Loucy (cell line): ENCODE results near the gene WNT3.

Source experiments
- H2AFZ ChIP-seq: fragments of 200-600 bp; sonication (generic); 2 replicates; pipeline ENCODE4 v1.6.0; 2016; ENCODE audit warnings: antibody characterized with exemption, mild to moderate bottlenecking, low read length, moderate library complexity
- H3F3A ChIP-seq: fragments of 200-600 bp; 2 replicates; pipeline ENCODE4 v1.6.0; 2016; ENCODE audit warnings: antibody characterized with exemption, low read depth, mild to moderate bottlenecking
- H3K27me3 ChIP-seq: fragments of 200-600 bp; sonication (generic); 2 replicates; pipeline ENCODE4 v1.6.1; 2014; ENCODE audit warnings: low read length, mild to moderate bottlenecking; ENCODE audit not compliant: insufficient read depth, poor library complexity, severe bottlenecking
- H3K36me3 ChIP-seq: fragments of 200-600 bp; sonication (generic); 2 replicates; pipeline ENCODE4 v1.6.1; 2016; ENCODE audit warnings: low read length; ENCODE audit not compliant: insufficient read depth
- H3K4me1 ChIP-seq: fragments of 200-600 bp; sonication (generic); 2 replicates; pipeline ENCODE4 v1.5.1; 2014; ENCODE audit warnings: low read length, mild to moderate bottlenecking; ENCODE audit not compliant: insufficient read depth, poor library complexity, severe bottlenecking
- H3K4me2 ChIP-seq: fragments of 200-600 bp; sonication (generic); 2 replicates; pipeline ENCODE4 v1.6.0; 2014; ENCODE audit warnings: antibody characterized with exemption, low read length, low read depth, mild to moderate bottlenecking; ENCODE audit not compliant: poor library complexity, severe bottlenecking
- H3K4me3 ChIP-seq: fragments of 200-600 bp; sonication (generic); 2 replicates; pipeline ENCODE4 v1.5.1; 2014; ENCODE audit warnings: low read length, mild to moderate bottlenecking, mixed read lengths; ENCODE audit not compliant: poor library complexity, severe bottlenecking
- H3K79me2 ChIP-seq: fragments of 200-600 bp; sonication (generic); 2 replicates; pipeline ENCODE4 v1.6.1; 2014; ENCODE audit warnings: low read length; ENCODE audit not compliant: insufficient read depth
- H3K9ac ChIP-seq: fragments of 200-600 bp; sonication (generic); 2 replicates; pipeline ENCODE4 v1.6.0; 2014; ENCODE audit warnings: mild to moderate bottlenecking, low read depth, low read length, moderate library complexity; ENCODE audit not compliant: poor library complexity, severe bottlenecking
- H3K9me2 ChIP-seq: fragments of 200-600 bp; sonication (generic); replicated peaks from 2 replicates; pipeline ENCODE4 v1.6.1; 2016; ENCODE audit warnings: low read depth, low read length, mixed read lengths
- H3K9me3 ChIP-seq: fragments of 200-600 bp; sonication (generic); 2 replicates; pipeline ENCODE4 v1.6.1; 2014; ENCODE audit warnings: mild to moderate bottlenecking, antibody characterized with exemption, low read length, low read depth; ENCODE audit not compliant: insufficient read depth
- H4K20me1 ChIP-seq: fragments of 200-600 bp; sonication (generic); 2 replicates; pipeline ENCODE4 v1.6.0; 2014; ENCODE audit warnings: antibody characterized with exemption, low read length, mild to moderate bottlenecking; ENCODE audit not compliant: insufficient read depth, poor library complexity, severe bottlenecking
- CTCF ChIP-seq: fragments of 200-600 bp; sonication (generic); conservative IDR thresholded peaks from 2 replicates; pipeline ENCODE4 v1.5.1; 2014; ENCODE audit warnings: mild to moderate bottlenecking, antibody characterized with exemption, low read length
- EZH2phosphoT487 ChIP-seq: fragments of 200-600 bp; IDR thresholded peaks from 2 replicates; pipeline ENCODE4 v1.6.1; 2018; ENCODE audit warnings: antibody characterized with exemption, mild to moderate bottlenecking, moderate library complexity, borderline replicate concordance

The WNT3 gene

GRCh38 chr17:46730026-46730425 lies 88.5 kb downstream of the WNT3 start:
- H4K20me1 ChIP-seq: no peaks in the 10 kb centered on the region
- H3K4me1 ChIP-seq: no peaks in the 10 kb centered on the region
- H3K79me2 ChIP-seq: no peaks in the 10 kb centered on the region
- H2AFZ ChIP-seq: no peak overlapping the region
- no peak overlapping the region for H3K4me3 ChIP-seq
- H3K9ac ChIP-seq: no peak overlapping the region
- H3K27me3 ChIP-seq: no peaks in the 10 kb centered on the region
- H3K4me2 ChIP-seq: no peak overlapping the region
- no peaks in the 10 kb centered on the region for H3K9me2 ChIP-seq
- no peaks in the 10 kb centered on the region for H3K9me3 ChIP-seq
- TF ChIP-seq CTCF (no peak), EZH2phosphoT487 (no peak)
- peaks cover 15% of the 10 kb centered on the region; the same call in 1 of the 2 replicates for H3K36me3 ChIP-seq
- H3F3A ChIP-seq: no peaks in the 10 kb centered on the region

- Histone ChIP-seq H3K9ac (no peak overlapping the region), H3K4me3 (no peak overlapping the region), H3K79me2 (no peaks in the 10 kb centered on the region), H2AFZ (no peak overlapping the region), H3F3A (no peaks in the 10 kb centered on the region), H3K9me2 (no peaks in the 10 kb centered on the region), H3K36me3 (peaks cover 10% of the 10 kb centered on the region; the same call in 1 of the 2 replicates), H3K4me1 (no peaks in the 10 kb centered on the region), H4K20me1 (no peaks in the 10 kb centered on the region), H3K9me3 (no peaks in the 10 kb centered on the region), H3K4me2 (no peak overlapping the region), H3K27me3 (no peaks in the 10 kb centered on the region)
- no peak for TF ChIP-seq EZH2phosphoT487
These were observed 90.7 kb downstream of the WNT3 start for GRCh38 chr17:46727572-46728348.

GRCh38 chr17:46726206-46726605 lies 92.3 kb downstream of the WNT3 start:
- no peaks in the 10 kb centered on the region for H3K27me3 ChIP-seq
- H3K36me3 ChIP-seq: peaks cover 8% of the 10 kb centered on the region; the same call in 1 of the 2 replicates
- H3K4me1 ChIP-seq: no peaks in the 10 kb centered on the region
- no peaks in the 10 kb centered on the region for H4K20me1 ChIP-seq
- H3K4me2 ChIP-seq: no peak overlapping the region
- no peak overlapping the region for H2AFZ ChIP-seq
- no peak overlapping the region for H3K9ac ChIP-seq
- no peak overlapping the region for H3K4me3 ChIP-seq
- H3K9me3 ChIP-seq: no peaks in the 10 kb centered on the region
- H3F3A ChIP-seq: no peaks in the 10 kb centered on the region
- H3K9me2 ChIP-seq: no peaks in the 10 kb centered on the region
- TF ChIP-seq CTCF: no peak
- TF ChIP-seq EZH2phosphoT487: no peak
- H3K79me2 ChIP-seq: no peaks in the 10 kb centered on the region
